Vagina (tissue), 2 donors: ENCODE measurements around the gene SURF6.

Experiments used
- POLR2A ChIP-seq, 2 donors: fragments of 450-650 bp; IDR thresholded peaks; one replicate each; pipeline ENCODE4 v1.6.1; 2017; ENCODE audit warnings: antibody characterized with exemption in 2 of 2, mild to moderate bottlenecking in 2 of 2, moderate library complexity in 2 of 2
- TF ChIP-seq, protein P1 (sequence below), 3 experiments: fragments of 450-650 bp in 2 of 3; fragments of 200-600 bp in 1 of 3; sonication (generic) in 1 of 3; IDR thresholded peaks; one replicate each; pipeline ENCODE4 v1.5.1; 2017 to 2019; ENCODE audit warnings: antibody characterized with exemption in 3 of 3, mild to moderate bottlenecking in 2 of 3, moderate library complexity in 2 of 3

DNA sequence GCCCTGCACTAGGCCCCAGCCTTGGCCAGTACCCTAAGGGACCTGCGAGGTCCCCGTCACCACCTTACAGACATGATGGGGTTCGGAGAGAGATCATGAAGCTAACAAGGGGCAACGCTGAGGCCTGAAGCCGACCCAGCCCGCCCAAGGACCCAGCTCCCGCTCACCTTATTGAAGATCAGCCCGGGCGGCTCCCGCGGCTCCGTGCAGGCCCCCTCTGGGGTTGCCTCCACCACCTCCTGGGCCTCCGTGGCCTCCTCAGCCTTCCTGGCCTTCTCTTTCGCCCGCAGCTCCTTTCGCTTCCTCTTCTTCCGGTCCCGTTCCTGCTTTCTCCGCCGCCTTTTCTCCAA, 3.6 kb downstream of the SURF6 start:
- TF ChIP-seq, protein P1, sequence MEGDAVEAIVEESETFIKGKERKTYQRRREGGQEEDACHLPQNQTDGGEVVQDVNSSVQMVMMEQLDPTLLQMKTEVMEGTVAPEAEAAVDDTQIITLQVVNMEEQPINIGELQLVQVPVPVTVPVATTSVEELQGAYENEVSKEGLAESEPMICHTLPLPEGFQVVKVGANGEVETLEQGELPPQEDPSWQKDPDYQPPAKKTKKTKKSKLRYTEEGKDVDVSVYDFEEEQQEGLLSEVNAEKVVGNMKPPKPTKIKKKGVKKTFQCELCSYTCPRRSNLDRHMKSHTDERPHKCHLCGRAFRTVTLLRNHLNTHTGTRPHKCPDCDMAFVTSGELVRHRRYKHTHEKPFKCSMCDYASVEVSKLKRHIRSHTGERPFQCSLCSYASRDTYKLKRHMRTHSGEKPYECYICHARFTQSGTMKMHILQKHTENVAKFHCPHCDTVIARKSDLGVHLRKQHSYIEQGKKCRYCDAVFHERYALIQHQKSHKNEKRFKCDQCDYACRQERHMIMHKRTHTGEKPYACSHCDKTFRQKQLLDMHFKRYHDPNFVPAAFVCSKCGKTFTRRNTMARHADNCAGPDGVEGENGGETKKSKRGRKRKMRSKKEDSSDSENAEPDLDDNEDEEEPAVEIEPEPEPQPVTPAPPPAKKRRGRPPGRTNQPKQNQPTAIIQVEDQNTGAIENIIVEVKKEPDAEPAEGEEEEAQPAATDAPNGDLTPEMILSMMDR (IDR thresholded peaks at IDR 0.05): no peak
- no peak for TF ChIP-seq POLR2A (IDR thresholded peaks at IDR 0.05)
